Stimulated activated CD4-positive, alpha-beta T cell treated with anti-CD3 and anti-CD28 coated beads, TNF-alpha, amount 100 ng/mL, for 1 hour (primary cell): ENCODE data around the gene PRSS12.
"Not testable (repeated sequence)": the region's sequence is repeated elsewhere in the genome, so short reads cannot be mapped to it uniquely, and the experiment has no call there.

Source experiments
- DNase-seq, 3 donors: peaks; one replicate each; pipeline ENCODE4 v3.0.0-alpha.2; 2020; ENCODE audit warnings: low read depth in 3 of 3, low spot score in 1 of 3

Gene PRSS12

GRCh38 chr4:118326585-118326984 lies 26.2 kb downstream of the PRSS12 start:
- DNase-seq = no peak

- DNase-seq = no peak
Measured at GRCh38 chr4:118325431-118325830, 27.4 kb downstream of the PRSS12 start.

GRCh38 chr4:118322831-118323502 lies 29.8 kb downstream of the PRSS12 start:
- DNase-seq = no peak

- DNase-seq = no peak
Measured at GRCh38 chr4:118318931-118319330, 33.9 kb downstream of the PRSS12 start.

- DNase-seq = no peak
Measured at GRCh38 chr4:118317691-118318090, 35.1 kb downstream of the PRSS12 start.

- DNase-seq = no peak
Measured at GRCh38 chr4:118314221-118314620, 38.6 kb downstream of the PRSS12 start.

- no peak for DNase-seq
Measured at GRCh38 chr4:118313098-118313497, 39.7 kb downstream of the PRSS12 start.

GRCh38 chr4:118308306-118309030 lies 44.3 kb downstream of the PRSS12 start:
- no peak for DNase-seq

- DNase-seq = no peak
Measured at GRCh38 chr4:118307643-118308042, 45.2 kb downstream of the PRSS12 start.

- not testable (repeated sequence) for DNase-seq
Measured at GRCh38 chr4:118299619-118300018, 53.2 kb downstream of the PRSS12 start.

- no peak for DNase-seq
Measured at GRCh38 chr4:118296729-118297128, 56.1 kb downstream of the PRSS12 start.

GRCh38 chr4:118290951-118291350 lies 61.9 kb downstream of the PRSS12 start:
- no peak for DNase-seq

GRCh38 chr4:118289794-118290193 lies 63.0 kb downstream of the PRSS12 start:
- no peak for DNase-seq

- DNase-seq = no peak
Measured at GRCh38 chr4:118287711-118288451, 64.9 kb downstream of the PRSS12 start.

GRCh38 chr4:118286685-118287084 lies 66.1 kb downstream of the PRSS12 start:
- no peak for DNase-seq

GRCh38 chr4:118285931-118286330 lies 66.9 kb downstream of the PRSS12 start:
- DNase-seq = no peak

GRCh38 chr4:118284169-118284568 lies 68.6 kb downstream of the PRSS12 start:
- no peak for DNase-seq

GRCh38 chr4:118282692-118283091 lies 70.1 kb downstream of the PRSS12 start:
- DNase-seq = no peak

GRCh38 chr4:118281611-118282442 lies 71.0 kb downstream of the PRSS12 start:
- no peak for DNase-seq

- DNase-seq = no peak
Measured at GRCh38 chr4:118280501-118281218, 72.1 kb downstream of the PRSS12 start.
